BE2C (cell line): ENCODE measurements around the gene NELFB.

Experiments
- DNase-seq: peaks from one replicate; pipeline ENCODE4 v3.0.0-alpha.2; 2020
- H3K27me3 ChIP-seq: fragments of 250-450 bp; sonication (Bioruptor Pico); 2 replicates; pipeline ENCODE4 v1.5.1; 2020; ENCODE audit warnings: mild to moderate bottlenecking
- H3K36me3 ChIP-seq: fragments of 250-450 bp; sonication (Bioruptor Pico); 2 replicates; pipeline ENCODE4 v1.5.1; 2020; ENCODE audit warnings: mild to moderate bottlenecking
- H3K4me1 ChIP-seq: fragments of 250-450 bp; sonication (Bioruptor Pico); 2 replicates; pipeline ENCODE4 v1.5.1; 2020
- H3K4me3 ChIP-seq: 2 replicates; pipeline ENCODE4 v1.5.1; 2011; ENCODE audit warnings: low read depth, low read length
- H3K9me3 ChIP-seq: fragments of 250-450 bp; sonication (Bioruptor Pico); 2 replicates; pipeline ENCODE4 v1.5.1; 2020
- TF ChIP-seq, protein P1 (sequence below): IDR thresholded peaks from 2 replicates; pipeline ENCODE4 v1.5.1; 2012; ENCODE audit warnings: mild to moderate bottlenecking, low read depth, low read length

The NELFB gene

DNA sequence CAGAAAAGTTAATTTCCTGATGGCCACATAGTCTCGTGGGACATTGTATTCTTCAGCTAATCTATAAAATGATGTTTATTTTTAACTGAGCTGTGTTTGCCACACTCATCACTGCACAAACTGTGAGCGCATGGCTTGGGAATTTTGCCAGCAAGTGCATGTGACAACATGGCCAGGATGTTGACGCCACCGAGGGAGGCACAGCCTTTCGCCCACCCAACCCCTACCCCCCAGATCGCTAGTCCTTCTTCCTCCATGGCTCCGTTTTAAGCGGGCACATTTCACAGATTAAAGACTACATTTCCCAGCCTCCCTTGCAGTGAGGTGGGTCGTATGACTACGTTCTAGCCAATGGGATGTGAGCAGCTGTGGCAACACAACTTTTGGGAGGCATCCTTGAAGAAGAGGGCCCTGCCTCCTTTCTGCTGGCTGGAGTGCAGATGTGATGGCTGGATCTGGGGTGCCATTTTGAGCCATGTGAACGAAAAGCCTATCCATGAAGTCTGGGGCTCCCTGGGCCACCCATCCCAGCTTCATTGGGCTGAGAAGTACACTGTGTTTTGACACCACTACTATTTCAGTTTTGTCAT is 39.1 kb downstream of the NELFB start:
- DNase-seq: peak; percentile 60
- TF ChIP-seq, protein P1, sequence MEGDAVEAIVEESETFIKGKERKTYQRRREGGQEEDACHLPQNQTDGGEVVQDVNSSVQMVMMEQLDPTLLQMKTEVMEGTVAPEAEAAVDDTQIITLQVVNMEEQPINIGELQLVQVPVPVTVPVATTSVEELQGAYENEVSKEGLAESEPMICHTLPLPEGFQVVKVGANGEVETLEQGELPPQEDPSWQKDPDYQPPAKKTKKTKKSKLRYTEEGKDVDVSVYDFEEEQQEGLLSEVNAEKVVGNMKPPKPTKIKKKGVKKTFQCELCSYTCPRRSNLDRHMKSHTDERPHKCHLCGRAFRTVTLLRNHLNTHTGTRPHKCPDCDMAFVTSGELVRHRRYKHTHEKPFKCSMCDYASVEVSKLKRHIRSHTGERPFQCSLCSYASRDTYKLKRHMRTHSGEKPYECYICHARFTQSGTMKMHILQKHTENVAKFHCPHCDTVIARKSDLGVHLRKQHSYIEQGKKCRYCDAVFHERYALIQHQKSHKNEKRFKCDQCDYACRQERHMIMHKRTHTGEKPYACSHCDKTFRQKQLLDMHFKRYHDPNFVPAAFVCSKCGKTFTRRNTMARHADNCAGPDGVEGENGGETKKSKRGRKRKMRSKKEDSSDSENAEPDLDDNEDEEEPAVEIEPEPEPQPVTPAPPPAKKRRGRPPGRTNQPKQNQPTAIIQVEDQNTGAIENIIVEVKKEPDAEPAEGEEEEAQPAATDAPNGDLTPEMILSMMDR: no peak
- Histone ChIP-seq H3K36me3 (no peaks in the 10 kb centered on the region), H3K9me3 (peaks cover 7% of the 10 kb centered on the region), H3K4me1 (peaks cover 10% of the 10 kb centered on the region), H3K4me3 (no peak overlapping the region), H3K27me3 (peaks cover 6% of the 10 kb centered on the region; the same call in 1 of the 2 replicates)

GRCh38 chr9:137294681-137295237 is 39.6 kb downstream of the NELFB start:
- Histone ChIP-seq H3K4me3 (no peak overlapping the region), H3K36me3 (no peaks in the 10 kb centered on the region)
- DNase-seq: peak; percentile 36

DNA sequence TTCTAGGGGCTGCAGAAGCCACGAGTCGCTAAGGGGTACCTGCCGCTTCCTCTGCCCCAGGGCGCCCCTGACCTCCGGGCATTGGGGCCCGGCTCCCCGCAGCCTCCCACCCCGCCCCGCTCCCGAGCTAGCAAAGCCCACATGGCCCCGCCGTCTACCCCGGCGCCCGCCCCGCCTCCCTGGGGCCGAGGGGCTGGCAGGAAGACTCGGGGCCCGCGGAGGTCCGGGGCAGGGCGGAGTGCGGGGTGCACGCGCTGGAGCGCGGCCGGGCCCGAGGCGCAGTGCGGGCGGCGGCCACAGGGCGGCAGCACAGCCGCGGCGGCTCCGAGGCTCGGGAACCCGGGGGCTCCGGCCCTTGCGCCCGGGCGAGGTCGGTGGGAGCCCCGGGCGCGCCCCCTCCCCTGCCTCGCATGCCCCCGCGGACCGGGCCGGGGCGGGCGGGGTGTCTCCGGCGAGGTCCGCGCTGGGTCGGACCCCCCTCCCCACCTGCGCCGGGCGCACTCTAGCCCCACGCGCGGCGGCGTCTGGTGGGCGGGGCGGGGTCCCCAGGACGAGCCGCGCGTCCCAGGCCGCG is 40.2 kb downstream of the NELFB start:
- H3K4me3 ChIP-seq: no peak overlapping the region
- peaks cover 6% of the 10 kb centered on the region; the same call in 1 of the 2 replicates for H3K27me3 ChIP-seq
- TF ChIP-seq, protein P1: peak; percentile 21; the same call in 1 of the 2 replicates
- H3K36me3 ChIP-seq: no peaks in the 10 kb centered on the region
- H3K4me1 ChIP-seq: peaks cover 10% of the 10 kb centered on the region
- peaks cover 7% of the 10 kb centered on the region for H3K9me3 ChIP-seq
- DNase-seq: peak; percentile 67

More at GRCh38 chr9:137294681-137295237, 39.6 kb downstream of the NELFB start:
- Histone ChIP-seq H3K27me3 (peaks cover 6% of the 10 kb centered on the region; the same call in 1 of the 2 replicates), H3K9me3 (peaks cover 7% of the 10 kb centered on the region), H3K4me1 (peaks cover 10% of the 10 kb centered on the region)
- TF ChIP-seq, protein P1: peak; percentile 24; the same call in 1 of the 2 replicates

DNA sequence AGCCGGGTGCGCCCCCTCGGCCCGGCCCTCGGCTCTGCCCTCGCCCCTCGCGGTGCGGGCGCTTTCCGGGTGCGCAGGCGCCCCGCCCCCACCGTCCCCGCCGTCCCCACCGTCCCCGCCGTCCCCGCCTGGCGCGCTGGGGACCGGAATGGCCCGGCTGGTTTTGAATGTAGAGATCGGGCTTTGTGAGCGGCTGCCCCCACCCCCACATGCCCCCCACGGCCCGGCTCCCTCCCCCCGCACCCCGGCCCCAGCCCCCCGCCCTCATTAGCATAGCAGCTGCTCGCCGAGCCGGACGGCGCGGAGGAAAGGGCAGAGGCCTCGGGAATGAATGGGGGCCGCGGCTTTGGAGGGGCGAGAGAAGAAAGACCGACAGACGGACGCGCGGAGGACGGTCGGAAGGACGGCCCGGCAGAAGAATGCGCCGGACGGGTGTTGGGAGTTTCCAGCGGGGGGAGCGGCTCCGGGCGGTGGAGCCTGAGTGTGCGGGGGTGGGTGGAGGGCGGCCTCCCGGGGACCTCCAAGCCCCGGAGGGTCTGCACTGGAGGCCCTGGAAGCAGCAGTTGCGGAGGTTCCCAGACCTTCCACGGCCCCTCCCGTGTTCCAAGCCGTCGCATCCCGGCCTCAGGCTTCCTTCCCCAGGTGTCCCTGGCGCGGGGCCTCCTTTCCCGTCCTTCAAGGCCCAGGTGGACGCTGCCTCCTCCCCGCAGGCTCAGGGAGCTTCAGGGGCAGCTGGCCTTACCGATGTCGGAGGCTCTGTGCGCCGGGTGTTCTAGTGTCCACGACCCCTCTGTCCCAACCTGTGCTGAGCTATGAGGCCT is 40.9 kb downstream of the NELFB start:
- peaks cover 6% of the 10 kb centered on the region; the same call in 1 of the 2 replicates for H3K27me3 ChIP-seq
- no peak overlapping the region for H3K4me3 ChIP-seq
- TF ChIP-seq, protein P1: no peak
- H3K4me1 ChIP-seq: peaks cover 10% of the 10 kb centered on the region
- H3K36me3 ChIP-seq: no peaks in the 10 kb centered on the region
- peaks cover 7% of the 10 kb centered on the region for H3K9me3 ChIP-seq
- no peak for DNase-seq

DNA sequence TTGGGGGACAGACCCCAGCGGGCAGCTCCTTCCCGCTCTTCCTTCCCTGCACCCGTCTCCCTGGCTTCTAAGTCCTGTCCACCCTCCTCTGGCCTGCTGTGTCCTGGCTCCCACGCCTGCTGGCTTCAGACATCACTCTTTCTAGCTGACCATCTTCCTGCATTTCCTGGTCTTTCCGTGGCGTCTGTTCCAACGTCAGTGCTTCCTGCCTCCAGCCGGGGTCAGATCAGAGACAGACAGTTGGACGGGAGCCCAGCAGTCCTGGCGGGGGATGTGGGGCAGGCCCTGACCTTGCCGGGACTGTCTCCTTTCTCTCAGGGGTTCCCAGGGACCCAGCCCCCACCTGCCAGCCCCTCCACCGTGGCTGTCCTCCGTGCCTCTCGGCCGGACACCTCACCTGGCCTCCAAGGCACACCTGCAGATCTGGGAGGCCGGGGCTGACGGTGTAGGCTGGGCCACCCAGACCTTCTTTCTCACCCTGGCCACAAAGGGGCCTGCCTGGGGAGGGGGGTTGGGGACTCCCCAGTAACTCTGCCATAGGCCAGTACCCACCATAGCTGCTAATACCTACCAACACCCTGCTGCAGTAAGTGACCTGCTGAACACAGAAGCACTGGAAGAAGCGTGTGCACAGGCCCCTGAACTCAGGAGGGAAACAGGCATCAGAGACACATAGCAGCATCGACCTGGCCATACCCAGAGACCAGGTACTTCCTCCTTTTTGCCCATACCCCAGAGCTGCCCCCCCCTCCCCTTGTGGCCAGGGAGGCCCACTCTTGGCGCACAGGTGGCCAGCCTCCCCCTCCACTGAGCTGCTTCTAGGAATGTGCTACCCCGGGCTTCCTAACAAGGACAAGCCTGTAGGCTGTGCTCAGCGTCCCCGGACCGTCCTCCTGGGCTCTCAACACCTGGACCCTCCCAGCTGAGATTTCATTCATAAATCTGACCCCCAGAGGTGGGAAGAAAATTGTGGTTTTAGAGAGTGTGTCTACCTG is 41.8 kb downstream of the NELFB start:
- peaks cover 6% of the 10 kb centered on the region; the same call in 1 of the 2 replicates for H3K27me3 ChIP-seq
- DNase-seq: no peak
- peaks cover 7% of the 10 kb centered on the region for H3K9me3 ChIP-seq
- no peak overlapping the region for H3K4me3 ChIP-seq
- TF ChIP-seq, protein P1: no peak
- H3K4me1 ChIP-seq: peaks cover 10% of the 10 kb centered on the region
- H3K36me3 ChIP-seq: no peaks in the 10 kb centered on the region
